PC-3 (cell line): ENCODE results near the gene PFAS. TPM values are rescaled to one million over a fixed set of nuclear protein-coding genes. Genes with fewer than 3 reads are reported as not detected.

Source experiments
- ATAC-seq: fragments of 200-7000 bp; cut with Tn5 transposase; 2 replicates; pipeline ENCODE4 v1.9.1; 2020; ENCODE audit warnings: mild to moderate bottlenecking, moderate library complexity
- BruUV-seq: library from RNA; stranded (reverse); fragments of 400-500 nt; replicated peaks from 2 replicates; lab custom pipeline; 2021; lab: Mats Ljungman, UMichigan
- CTCF ChIA-PET: fragments of 300-600 bp; sonication (Branson Sonifier 250); formaldehyde crosslinking; loops from one replicate; lab custom pipeline; 2022; ENCODE audit warnings: antibody characterized with exemption; lab: Charles Lee
- POLR2A ChIA-PET: fragments of 300-600 bp; sonication (Branson Sonifier 250); formaldehyde crosslinking; loops from one replicate; lab custom pipeline; 2022; ENCODE audit warnings: antibody characterized with exemption; ENCODE audit not compliant: unreplicated experiment; lab: Charles Lee
- DNase-seq: peaks from one replicate; pipeline ENCODE4 v3.0.0-alpha.2; 2015
- H2AFZ ChIP-seq: fragments of 300-600 bp; sonication (generic); 2 replicates; pipeline ENCODE4 v1.6.0; 2016; ENCODE audit warnings: antibody characterized with exemption, low read length
- H3F3A ChIP-seq: fragments of 300-600 bp; sonication (generic); one replicate; pipeline ENCODE4 v1.6.0; 2017; ENCODE audit warnings: antibody characterized with exemption, low read length, control low read depth, mild to moderate bottlenecking; ENCODE audit not compliant: unreplicated experiment
- H3K27ac ChIP-seq: fragments of 300-600 bp; sonication (generic); 2 replicates; pipeline ENCODE4 v1.5.1; 2016; ENCODE audit warnings: mild to moderate bottlenecking, low read length
- H3K27me3 ChIP-seq: fragments of 300-600 bp; sonication (generic); 2 replicates; pipeline ENCODE4 v1.6.1; 2016; ENCODE audit warnings: low read length, mixed read lengths
- H3K36me3 ChIP-seq: fragments of 300-600 bp; sonication (generic); 2 replicates; pipeline ENCODE4 v1.6.1; 2016; ENCODE audit warnings: low read depth, mixed run types, low read length, mixed read lengths
- H3K4me1 ChIP-seq: fragments of 300-600 bp; sonication (generic); 2 replicates; pipeline ENCODE4 v1.5.1; 2016; ENCODE audit warnings: low read length; ENCODE audit not compliant: insufficient read depth
- H3K4me2 ChIP-seq: fragments of 300-600 bp; sonication (generic); 2 replicates; pipeline ENCODE4 v1.6.0; 2016; ENCODE audit warnings: low read length
- H3K4me3 ChIP-seq: fragments of 300-600 bp; sonication (generic); 2 replicates; pipeline ENCODE4 v1.5.1; 2016; ENCODE audit warnings: mild to moderate bottlenecking, low read length, mixed read lengths
- H3K79me2 ChIP-seq: fragments of 300-600 bp; sonication (generic); 2 replicates; pipeline ENCODE4 v1.6.1; 2017; ENCODE audit warnings: low read length, mixed read lengths
- H3K9ac ChIP-seq: fragments of 300-600 bp; sonication (generic); 2 replicates; pipeline ENCODE4 v1.6.0; 2016; ENCODE audit warnings: mild to moderate bottlenecking, low read length
- H3K9me2 ChIP-seq: fragments of 300-600 bp; sonication (generic); replicated peaks from 2 replicates; pipeline ENCODE4 v1.6.1; 2016; ENCODE audit warnings: mixed run types, low read length, mixed read lengths
- H3K9me3 ChIP-seq: fragments of 300-600 bp; sonication (generic); 2 replicates; pipeline ENCODE4 v1.6.1; 2016; ENCODE audit warnings: low read length, mixed read lengths
- H4K20me1 ChIP-seq: fragments of 300-600 bp; sonication (generic); 2 replicates; pipeline ENCODE4 v1.6.1; 2016; ENCODE audit warnings: low read length, mixed read lengths
- EZH2 ChIP-seq: fragments of 300-600 bp; sonication (generic); IDR thresholded peaks from one replicate; pipeline ENCODE4 v1.6.1; 2017; ENCODE audit warnings: antibody characterized with exemption, mild to moderate bottlenecking, low read length; ENCODE audit not compliant: unreplicated experiment
- EZH2phosphoT487 ChIP-seq: fragments of 300-600 bp; sonication (generic); IDR thresholded peaks from 2 replicates; pipeline ENCODE4 v1.6.1; 2018; ENCODE audit warnings: mild to moderate bottlenecking, antibody characterized with exemption, low read length, borderline replicate concordance
- intact Hi-C: fragments of 100-400 bp; cut with micrococcal nuclease; formaldehyde crosslinking; loops from 2 replicates; pipeline ENCODE4 v1.9.0; 2023
- total RNA-seq: library from RNA; depleted of rRNA; stranded (reverse); fragments of >200 nt; gene quantifications from 2 replicates; pipeline ENCODE4 v1.2.3, GENCODE V29; 2014
- TF ChIP-seq, protein P1 (sequence below): fragments of 300-600 bp; sonication (generic); conservative IDR thresholded peaks from 2 replicates; pipeline ENCODE4 v1.5.1; 2017; ENCODE audit warnings: antibody characterized with exemption, low read depth, mild to moderate bottlenecking, low read length

The PFAS gene
- total RNA-seq, 1 experiment from 2014 or later: 29.0 TPM

DNA sequence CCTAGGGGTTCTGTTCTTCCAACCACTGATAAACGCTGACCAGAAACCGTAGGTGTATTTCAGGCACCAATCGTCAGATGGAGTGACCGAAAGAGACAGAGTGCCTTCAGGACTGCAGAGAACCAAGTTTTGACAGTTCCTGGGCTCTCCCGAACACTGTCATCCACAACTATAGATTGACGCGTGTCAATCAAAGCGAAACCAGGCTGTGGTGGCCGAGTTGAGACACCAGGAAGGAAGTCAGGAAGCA lies 26.8 kb upstream of the PFAS start:
- peaks cover 10% of the 10 kb centered on the region for H3K4me1 ChIP-seq
- ChIA-PET POLR2A (interaction anchor here (0.6 kb wide), 1 partner anchor 35 kb away, joined by 4 read pairs; no protein-coding TSS in a partner anchor), CTCF (interaction anchor here (0.6 kb wide), 1 partner anchor 24 kb away, joined by 4 read pairs; no protein-coding TSS in a partner anchor)

DNA sequence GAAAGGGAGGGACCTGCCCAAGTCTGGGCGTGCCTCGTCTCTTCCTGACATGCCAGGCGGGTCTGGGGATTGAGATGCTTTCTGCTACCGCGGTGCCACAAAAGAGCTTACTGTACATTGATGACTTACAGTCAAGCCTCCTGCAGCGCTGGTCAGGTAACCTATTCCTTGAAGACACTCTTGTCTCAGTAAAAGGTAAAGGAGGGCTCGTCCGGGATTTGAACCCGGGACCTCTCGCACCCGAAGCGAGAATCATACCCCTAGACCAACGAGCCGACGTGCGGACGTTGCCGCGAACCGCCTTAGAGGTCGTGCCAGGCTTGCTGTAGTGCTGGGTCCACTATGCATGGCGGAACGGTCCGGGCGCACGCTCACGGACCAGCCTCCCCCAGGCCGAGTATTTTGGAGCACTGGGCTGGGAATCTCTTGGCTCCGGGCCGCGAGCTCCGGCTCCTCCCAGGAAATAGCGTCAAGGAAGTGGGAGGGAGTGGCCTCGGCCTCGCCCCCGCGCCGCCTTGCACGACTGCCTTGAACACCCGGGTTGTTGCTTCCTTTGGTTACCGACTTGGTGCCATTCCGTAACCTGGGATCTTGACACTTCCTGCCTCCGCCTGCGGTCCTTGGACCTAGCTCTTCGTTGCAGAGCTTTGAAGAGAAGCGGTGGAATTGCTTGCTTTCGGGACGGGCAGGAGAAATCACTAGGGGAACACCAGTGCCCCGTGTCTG lies 26.3 kb upstream of the PFAS start:
- no peaks in the 10 kb centered on the region for H3K9me2 ChIP-seq
- peak; percentile 44 for ATAC-seq
- H3K79me2 ChIP-seq: no peaks in the 10 kb centered on the region
- H3K4me2 ChIP-seq: peak overlapping the region; percentile 96
- POLR2A ChIA-PET: interaction anchor here (0.6 kb wide), 1 partner anchor 35 kb away, joined by 4 read pairs; no protein-coding TSS in a partner anchor
- no peaks in the 10 kb centered on the region for H3K9me3 ChIP-seq
- H3K9ac ChIP-seq: peak overlapping the region; percentile 93
- peaks cover 10% of the 10 kb centered on the region for H3K4me1 ChIP-seq
- H3F3A ChIP-seq: peaks cover 4% of the 10 kb centered on the region
- no peaks in the 10 kb centered on the region for H3K27me3 ChIP-seq
- CTCF ChIA-PET: interaction anchor here (0.6 kb wide), 2 partner anchors 24 to 380 kb away, joined by 3 to 4 read pairs; no protein-coding TSS in a partner anchor
- H4K20me1 ChIP-seq: no peaks in the 10 kb centered on the region
- H3K36me3 ChIP-seq: no peaks in the 10 kb centered on the region
- intact Hi-C loops: loop anchor here (1.0 to 5.0 kb wide), 3 partner anchors 24 to 102 kb away; no protein-coding TSS in a partner anchor
- DNase-seq: peak; percentile 88
- BruUV-seq: TSS peak; percentile 63
- peak overlapping the region; percentile 82 for H3K4me3 ChIP-seq
- H3K27ac ChIP-seq: peak overlapping the region; percentile 91
- TF ChIP-seq, protein P1, sequence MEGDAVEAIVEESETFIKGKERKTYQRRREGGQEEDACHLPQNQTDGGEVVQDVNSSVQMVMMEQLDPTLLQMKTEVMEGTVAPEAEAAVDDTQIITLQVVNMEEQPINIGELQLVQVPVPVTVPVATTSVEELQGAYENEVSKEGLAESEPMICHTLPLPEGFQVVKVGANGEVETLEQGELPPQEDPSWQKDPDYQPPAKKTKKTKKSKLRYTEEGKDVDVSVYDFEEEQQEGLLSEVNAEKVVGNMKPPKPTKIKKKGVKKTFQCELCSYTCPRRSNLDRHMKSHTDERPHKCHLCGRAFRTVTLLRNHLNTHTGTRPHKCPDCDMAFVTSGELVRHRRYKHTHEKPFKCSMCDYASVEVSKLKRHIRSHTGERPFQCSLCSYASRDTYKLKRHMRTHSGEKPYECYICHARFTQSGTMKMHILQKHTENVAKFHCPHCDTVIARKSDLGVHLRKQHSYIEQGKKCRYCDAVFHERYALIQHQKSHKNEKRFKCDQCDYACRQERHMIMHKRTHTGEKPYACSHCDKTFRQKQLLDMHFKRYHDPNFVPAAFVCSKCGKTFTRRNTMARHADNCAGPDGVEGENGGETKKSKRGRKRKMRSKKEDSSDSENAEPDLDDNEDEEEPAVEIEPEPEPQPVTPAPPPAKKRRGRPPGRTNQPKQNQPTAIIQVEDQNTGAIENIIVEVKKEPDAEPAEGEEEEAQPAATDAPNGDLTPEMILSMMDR: no peak
- no peak for TF ChIP-seq EZH2phosphoT487
- TF ChIP-seq EZH2: no peak
- H2AFZ ChIP-seq: peak overlapping the region; percentile 82

More for the DNA sequence above, 26.8 kb upstream of the PFAS start:
- H3K9me3 ChIP-seq: no peaks in the 10 kb centered on the region
- peaks cover 4% of the 10 kb centered on the region for H3F3A ChIP-seq
- BruUV-seq: no TSS peak
- no peaks in the 10 kb centered on the region for H3K36me3 ChIP-seq
- no peaks in the 10 kb centered on the region for H3K79me2 ChIP-seq
- H2AFZ ChIP-seq: no peak overlapping the region
- DNase-seq (no peak), ATAC-seq (peak; percentile 44; the same call in 1 of the 2 replicates)
- H3K9ac ChIP-seq: peak overlapping the region; percentile 93
- H4K20me1 ChIP-seq: no peaks in the 10 kb centered on the region
- H3K27me3 ChIP-seq: no peaks in the 10 kb centered on the region
- H3K27ac ChIP-seq: peak overlapping the region; percentile 91
- H3K4me2 ChIP-seq: peak overlapping the region; percentile 96
- H3K4me3 ChIP-seq: peak overlapping the region; percentile 82
- intact Hi-C loops: loop anchor here (1.0 to 5.0 kb wide), 3 partner anchors 24 to 102 kb away; no protein-coding TSS in a partner anchor
- TF ChIP-seq, protein P1: no peak
- TF ChIP-seq EZH2 (no peak), EZH2phosphoT487 (no peak)
- no peaks in the 10 kb centered on the region for H3K9me2 ChIP-seq
